Measurements from ENCODE around the gene VPS13D. TPM values are rescaled to one million over a fixed set of nuclear protein-coding genes. Genes with fewer than 3 reads are reported as not detected.

VPS13D gene
- total and polyA plus RNA-seq, 2 donors (not counting 3 experiments of a cell fraction or from before 2014, with no cell fraction given), result 13.6 to 48.5 TPM

DNA sequence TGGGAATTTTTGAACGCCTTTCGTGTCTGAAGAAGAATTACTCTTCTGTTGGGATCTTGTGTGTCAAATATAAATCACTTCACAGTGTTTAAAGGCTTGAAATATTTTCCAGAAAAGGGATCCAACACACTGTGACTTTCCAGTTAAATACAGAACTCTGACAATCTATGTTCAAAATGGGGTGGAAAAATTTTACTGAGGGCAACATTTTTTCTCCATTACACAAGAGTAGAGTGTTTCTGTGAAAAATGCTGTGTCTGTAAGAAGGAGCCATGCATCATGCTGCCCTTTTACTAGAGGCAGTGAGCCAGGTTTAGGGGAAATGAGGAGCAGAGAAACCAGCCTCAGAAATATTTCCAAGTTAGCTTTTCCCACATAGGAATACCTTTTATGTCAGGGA, 86.5 kb downstream of the VPS13D start:
- H3K4me3 ChIP-seq (replicated peaks in 1 of 3; ENCODE audit: insufficient read depth in 1 of 3, low read depth in 1 of 3, low read length in 3 of 3), result no peak overlapping the region
- H3K27me3 ChIP-seq (ENCODE audit: control insufficient read depth in 2 of 2, insufficient read depth in 2 of 2, low read length in 2 of 2), result no peaks in the 10 kb centered on the region
- intact Hi-C loops (cut with micrococcal nuclease), result no loop called here
- no peak for DNase-seq (ENCODE audit: low read depth, low spot score)
- dilution Hi-C loops (cut with MboI; ENCODE audit: extremely low pct_ligation_motif_present, low sequenced_read_pairs), result no loop called here
- no peak for FAIRE-seq
- H3K4me2 ChIP-seq (ENCODE audit: insufficient read depth, low read length), result no peak overlapping the region
- POLR2A ChIA-PET, result no interaction called here
- no peaks in the 10 kb centered on the region for H3K4me1 ChIP-seq (ENCODE audit: control insufficient read depth, extremely low read depth, insufficient read depth, low read length)
- no peaks in the 10 kb centered on the region for H3K9me3 ChIP-seq (replicated peaks; ENCODE audit: control insufficient read depth, insufficient read depth, low read length)
- no peak overlapping the region for H3K27ac ChIP-seq (ENCODE audit: insufficient read depth, low read depth, low read length)
- no peaks in the 10 kb centered on the region for H3K9me1 ChIP-seq (replicated peaks; ENCODE audit: control insufficient read depth, extremely low read depth, insufficient read depth, low read length)
- CTCF ChIA-PET, result no interaction called here
- H3K36me3 ChIP-seq (ENCODE audit: control insufficient read depth in 2 of 2, extremely low read depth in 1 of 2, insufficient read depth in 2 of 2, low read length in 2 of 2), result peaks cover 5 to 33% of the 10 kb centered on the region in 2 experiments
- H3K9ac ChIP-seq (replicated peaks; ENCODE audit: extremely low read depth, insufficient read depth, low read length), result no peak overlapping the region
- H3K79me2 ChIP-seq (ENCODE audit: control insufficient read depth, insufficient read depth, low read length), result no peaks in the 10 kb centered on the region
- H4K20me1 ChIP-seq (replicated peaks; ENCODE audit: control insufficient read depth, extremely low read depth, insufficient read depth, low read length), result no peaks in the 10 kb centered on the region
- TF ChIP-seq GATA2 (IDR thresholded peaks at IDR 0.05; ENCODE audit: insufficient read depth, insufficient read length, low read depth, low read length), result no peak
- no TSS peak for BruUV-seq (replicated peaks)
- H2AFZ ChIP-seq (ENCODE audit: low read depth, low read length), result no peak overlapping the region

DNA sequence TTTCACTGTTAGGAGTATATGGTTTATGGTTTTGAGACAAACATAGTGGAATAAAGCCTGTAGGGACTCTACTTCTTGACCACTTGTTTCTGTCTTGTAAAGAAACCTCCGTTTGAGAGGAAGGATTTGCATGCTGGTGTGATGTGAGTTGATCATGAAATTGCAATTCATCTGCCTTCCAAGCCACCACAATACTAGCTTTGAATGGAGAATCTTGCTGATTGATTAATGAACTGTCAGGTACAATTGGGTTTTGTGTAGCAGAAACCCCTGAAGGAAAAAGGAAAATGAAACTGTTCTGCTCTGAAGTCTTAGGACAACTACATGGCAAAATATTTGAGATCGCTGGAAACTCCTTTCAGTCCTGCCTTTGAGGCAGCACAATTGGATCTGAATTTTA, 90.7 kb downstream of the VPS13D start:
- Histone ChIP-seq H3K79me2 (ENCODE audit: control insufficient read depth, insufficient read depth, low read length) (no peaks in the 10 kb centered on the region), H4K20me1 (replicated peaks; ENCODE audit: control insufficient read depth, extremely low read depth, insufficient read depth, low read length) (no peaks in the 10 kb centered on the region), H3K4me3 (replicated peaks in 1 of 3; ENCODE audit: insufficient read depth in 1 of 3, low read depth in 1 of 3, low read length in 3 of 3) (no peak overlapping the region), H2AFZ (ENCODE audit: low read depth, low read length) (no peak overlapping the region), H3K9ac (replicated peaks; ENCODE audit: extremely low read depth, insufficient read depth, low read length) (no peak overlapping the region), H3K9me1 (replicated peaks; ENCODE audit: control insufficient read depth, extremely low read depth, insufficient read depth, low read length) (no peaks in the 10 kb centered on the region), H3K9me3 (replicated peaks; ENCODE audit: control insufficient read depth, insufficient read depth, low read length) (no peaks in the 10 kb centered on the region), H3K27ac (ENCODE audit: insufficient read depth, low read depth, low read length) (no peak overlapping the region), H3K36me3 (ENCODE audit: control insufficient read depth in 2 of 2, extremely low read depth in 1 of 2, insufficient read depth in 2 of 2, low read length in 2 of 2) (peaks cover 0 to 28% of the 10 kb centered on the region in 2 experiments), H3K4me2 (ENCODE audit: insufficient read depth, low read length) (no peak overlapping the region), H3K4me1 (ENCODE audit: control insufficient read depth, extremely low read depth, insufficient read depth, low read length) (no peaks in the 10 kb centered on the region), H3K27me3 (ENCODE audit: control insufficient read depth in 2 of 2, insufficient read depth in 2 of 2, low read length in 2 of 2) (no peaks in the 10 kb centered on the region)
- BruUV-seq (replicated peaks), result no TSS peak
- dilution Hi-C loops (cut with MboI; ENCODE audit: extremely low pct_ligation_motif_present, low sequenced_read_pairs) (no loop called here), intact Hi-C loops (cut with micrococcal nuclease) (no loop called here)
- ChIA-PET POLR2A (no interaction called here), CTCF (interaction anchor here (1.5 to 2.2 kb wide), 2 partner anchors 299 to 338 kb away, joined by 6 to 11 read pairs; no protein-coding TSS in a partner anchor)
- FAIRE-seq (no peak), DNase-seq (ENCODE audit: low read depth, low spot score) (no peak)
- no peak for TF ChIP-seq MYC (IDR thresholded peaks at IDR 0.05; ENCODE audit: low read depth, low read length)
- TF ChIP-seq, protein P1, sequence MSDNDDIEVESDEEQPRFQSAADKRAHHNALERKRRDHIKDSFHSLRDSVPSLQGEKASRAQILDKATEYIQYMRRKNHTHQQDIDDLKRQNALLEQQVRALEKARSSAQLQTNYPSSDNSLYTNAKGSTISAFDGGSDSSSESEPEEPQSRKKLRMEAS (IDR thresholded peaks at IDR 0.05; ENCODE audit: insufficient read depth, insufficient read length), result no peak
- TF ChIP-seq EZH2 (IDR thresholded peaks at IDR 0.05; ENCODE audit: borderline replicate concordance, low read depth, low read length, severe bottlenecking), result no peak
- no peak for TF ChIP-seq POLR2A (IDR thresholded peaks at IDR 0.05; ENCODE audit: low read depth, low read length)
- no peak for TF ChIP-seq FOS (IDR thresholded peaks at IDR 0.05; ENCODE audit: borderline replicate concordance, insufficient read depth, low read length)
- no peak for TF ChIP-seq POLR2AphosphoS5 (IDR thresholded peaks at IDR 0.05; ENCODE audit: insufficient read depth, low read depth, low read length)
- TF ChIP-seq JUN (IDR thresholded peaks at IDR 0.05; ENCODE audit: borderline replicate concordance, insufficient read depth, insufficient read length, low read depth), result no peak
- TF ChIP-seq GATA2 (IDR thresholded peaks at IDR 0.05; ENCODE audit: insufficient read depth, insufficient read length, low read depth, low read length), result no peak
- TF ChIP-seq, protein P2, sequence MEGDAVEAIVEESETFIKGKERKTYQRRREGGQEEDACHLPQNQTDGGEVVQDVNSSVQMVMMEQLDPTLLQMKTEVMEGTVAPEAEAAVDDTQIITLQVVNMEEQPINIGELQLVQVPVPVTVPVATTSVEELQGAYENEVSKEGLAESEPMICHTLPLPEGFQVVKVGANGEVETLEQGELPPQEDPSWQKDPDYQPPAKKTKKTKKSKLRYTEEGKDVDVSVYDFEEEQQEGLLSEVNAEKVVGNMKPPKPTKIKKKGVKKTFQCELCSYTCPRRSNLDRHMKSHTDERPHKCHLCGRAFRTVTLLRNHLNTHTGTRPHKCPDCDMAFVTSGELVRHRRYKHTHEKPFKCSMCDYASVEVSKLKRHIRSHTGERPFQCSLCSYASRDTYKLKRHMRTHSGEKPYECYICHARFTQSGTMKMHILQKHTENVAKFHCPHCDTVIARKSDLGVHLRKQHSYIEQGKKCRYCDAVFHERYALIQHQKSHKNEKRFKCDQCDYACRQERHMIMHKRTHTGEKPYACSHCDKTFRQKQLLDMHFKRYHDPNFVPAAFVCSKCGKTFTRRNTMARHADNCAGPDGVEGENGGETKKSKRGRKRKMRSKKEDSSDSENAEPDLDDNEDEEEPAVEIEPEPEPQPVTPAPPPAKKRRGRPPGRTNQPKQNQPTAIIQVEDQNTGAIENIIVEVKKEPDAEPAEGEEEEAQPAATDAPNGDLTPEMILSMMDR (IDR thresholded peaks at IDR 0.05; ENCODE audit: extremely low read depth in 1 of 2, insufficient read depth in 1 of 2, low read depth in 1 of 2, low read length in 2 of 2), result no peak

Measured in endothelial cell of umbilical vein (primary cell).